Upper lobe of left lung (tissue), 6 donors: ENCODE measurements around the gene CNGB1. TPM values are rescaled to one million over a fixed set of nuclear protein-coding genes. Genes with fewer than 3 reads are reported as not detected.

Experiments
- ATAC-seq, 2 donors: fragments of 200-7000 bp; cut with Tn5 transposase; one replicate each; pipeline ENCODE4 v1.9.1; 2022; ENCODE audit warnings: mild to moderate bottlenecking in 2 of 2, moderate library complexity in 2 of 2; ENCODE audit not compliant: low FRiP score in 2 of 2
- DNase-seq, 2 donors: peaks; one replicate each; pipeline ENCODE4 v3.0.0-alpha.2; 2019 to 2020
- H3K27ac ChIP-seq, 4 donors: fragments of 200-600 bp; sonication (generic); one replicate each; pipeline ENCODE4 v1.5.1; 2016 to 2019
- H3K27me3 ChIP-seq, 4 donors: fragments of 200-600 bp; sonication (generic); one replicate each; pipeline ENCODE4 v1.5.1; 2017 to 2019
- H3K36me3 ChIP-seq, 4 donors: fragments of 200-600 bp; sonication (generic); one replicate each; pipeline ENCODE4 v1.5.1; 2016 to 2019
- H3K4me1 ChIP-seq, 4 donors: fragments of 200-600 bp; sonication (generic); one replicate each; pipeline ENCODE4 v1.5.1; 2018 to 2019
- H3K4me3 ChIP-seq, 4 donors: fragments of 200-600 bp; sonication (generic); one replicate each; pipeline ENCODE4 v1.5.1; 2017 to 2019; ENCODE audit warnings: mild to moderate bottlenecking in 2 of 4, moderate library complexity in 1 of 4
- H3K9me3 ChIP-seq, 4 donors: fragments of 200-600 bp; sonication (generic); one replicate each; pipeline ENCODE4 v1.5.1; 2018 to 2019
- EP300 ChIP-seq, 4 donors: sonication (generic); formaldehyde crosslinking; IDR thresholded peaks; one replicate each; pipeline ENCODE4 v1.5.1; 2017; ENCODE audit warnings: antibody characterized with exemption in 4 of 4, control low read depth in 2 of 4
- POLR2A ChIP-seq, 4 donors: fragments of 450-650 bp; IDR thresholded peaks; one replicate each; pipeline ENCODE4 v1.5.1; 2016 to 2017; ENCODE audit warnings: antibody characterized with exemption in 4 of 4, mild to moderate bottlenecking in 2 of 4
- POLR2AphosphoS5 ChIP-seq, 2 donors: sonication (generic); formaldehyde crosslinking; IDR thresholded peaks; one replicate each; pipeline ENCODE4 v1.5.1; 2017; ENCODE audit warnings: antibody characterized with exemption in 2 of 2
- WGBS, 2 donors: methylation state at CpG; one replicate each; pipeline ENCODE4 v1.1.5; 2017 to 2018; 5-methylcytosine and 5-hydroxymethylcytosine counted together
- total RNA-seq, 6 donors: library from RNA; depleted of rRNA in 4 of 6; stranded (reverse); fragments of >200 nt in 4 of 6; gene quantifications; one replicate each; pipeline versions ENCODE4 v1.1.0 to v1.2.1, GENCODE V29; 2016 to 2021
- TF ChIP-seq, protein P1 (sequence below), 6 experiments: fragments of 450-650 bp in 4 of 6; fragments of 200-600 bp in 2 of 6; sonication (generic) in 2 of 6; IDR thresholded peaks; one replicate each; pipeline ENCODE4 v1.5.1; 2016 to 2019; ENCODE audit warnings: antibody characterized with exemption in 6 of 6
- donor health status: DM: no; HTN: no; CAD: no; lungs with moderate emphysema.
- donor health status: DM: no; HTN: yes; CAD: no; lungs with severe emphysema.

Gene CNGB1
- total RNA-seq, 6 donors from 2014 or later: 0.06 to 0.39 TPM; not detected in 4

DNA sequence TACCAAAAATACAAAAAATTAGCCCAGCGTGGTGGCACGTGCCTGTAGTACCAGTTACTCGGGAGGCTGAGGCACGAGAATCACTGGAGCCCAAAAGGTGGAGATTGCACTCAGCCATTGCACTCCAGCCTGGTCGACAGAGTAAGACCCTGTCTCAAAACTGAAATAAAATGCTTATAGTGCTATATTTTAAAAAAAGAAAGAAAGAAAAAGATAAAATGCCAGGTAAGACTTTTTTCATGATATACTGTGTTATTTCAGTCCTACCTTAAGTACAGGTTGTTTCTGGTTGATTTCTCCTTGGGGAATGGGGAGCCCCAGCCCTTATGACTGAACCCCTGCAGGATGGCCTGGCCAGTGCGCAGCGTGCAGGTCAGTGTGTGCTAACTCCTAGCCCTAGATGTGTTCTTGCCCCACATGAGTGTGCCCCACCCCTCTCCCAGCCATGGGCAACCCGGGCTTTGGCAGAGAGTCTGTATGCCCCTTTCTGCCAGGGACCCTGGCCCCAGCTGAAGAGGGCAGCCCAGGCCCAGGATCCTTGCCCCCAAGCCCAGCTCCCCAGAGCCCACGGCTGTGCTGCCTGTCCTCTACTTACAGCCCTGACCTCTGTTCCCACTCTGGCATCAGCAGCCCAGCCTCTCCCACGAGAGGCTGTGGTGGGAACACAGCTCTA is 1.3 kb downstream of the CNGB1 start:
- Histone ChIP-seq H3K27me3 (no peaks in the 10 kb centered on the region), H3K4me3 (no peak overlapping the region), H3K9me3 (no peaks in the 10 kb centered on the region), H3K27ac (no peak overlapping the region), H3K4me1 (no peaks in the 10 kb centered on the region), H3K36me3 (no peaks in the 10 kb centered on the region)
- DNase-seq (peak in 1 of 2 donors; percentile 40), ATAC-seq (peak in 1 of 2 donors; percentile 36)
- WGBS, 2 donors: 88% methylated on average over 10 of the region's 10 CpGs
- TF ChIP-seq EP300 (IDR thresholded peaks at IDR 0.05): no peak
- TF ChIP-seq, protein P1, sequence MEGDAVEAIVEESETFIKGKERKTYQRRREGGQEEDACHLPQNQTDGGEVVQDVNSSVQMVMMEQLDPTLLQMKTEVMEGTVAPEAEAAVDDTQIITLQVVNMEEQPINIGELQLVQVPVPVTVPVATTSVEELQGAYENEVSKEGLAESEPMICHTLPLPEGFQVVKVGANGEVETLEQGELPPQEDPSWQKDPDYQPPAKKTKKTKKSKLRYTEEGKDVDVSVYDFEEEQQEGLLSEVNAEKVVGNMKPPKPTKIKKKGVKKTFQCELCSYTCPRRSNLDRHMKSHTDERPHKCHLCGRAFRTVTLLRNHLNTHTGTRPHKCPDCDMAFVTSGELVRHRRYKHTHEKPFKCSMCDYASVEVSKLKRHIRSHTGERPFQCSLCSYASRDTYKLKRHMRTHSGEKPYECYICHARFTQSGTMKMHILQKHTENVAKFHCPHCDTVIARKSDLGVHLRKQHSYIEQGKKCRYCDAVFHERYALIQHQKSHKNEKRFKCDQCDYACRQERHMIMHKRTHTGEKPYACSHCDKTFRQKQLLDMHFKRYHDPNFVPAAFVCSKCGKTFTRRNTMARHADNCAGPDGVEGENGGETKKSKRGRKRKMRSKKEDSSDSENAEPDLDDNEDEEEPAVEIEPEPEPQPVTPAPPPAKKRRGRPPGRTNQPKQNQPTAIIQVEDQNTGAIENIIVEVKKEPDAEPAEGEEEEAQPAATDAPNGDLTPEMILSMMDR (IDR thresholded peaks at IDR 0.05): no peak
- TF ChIP-seq POLR2A (IDR thresholded peaks at IDR 0.05): no peak
- no peak for TF ChIP-seq POLR2AphosphoS5 (IDR thresholded peaks at IDR 0.05)

GRCh38 chr16:57967916-57968315 is 3.0 kb downstream of the CNGB1 start:
- Histone ChIP-seq H3K4me1 (no peaks in the 10 kb centered on the region), H3K27ac (no peak overlapping the region), H3K4me3 (no peak overlapping the region), H3K27me3 (no peaks in the 10 kb centered on the region), H3K36me3 (no peaks in the 10 kb centered on the region), H3K9me3 (no peaks in the 10 kb centered on the region)
- TF ChIP-seq POLR2AphosphoS5 (IDR thresholded peaks at IDR 0.05) (no peak), POLR2A (IDR thresholded peaks at IDR 0.05) (no peak), EP300 (IDR thresholded peaks at IDR 0.05) (no peak)
- TF ChIP-seq, protein P1 (IDR thresholded peaks at IDR 0.05): no peak
- DNase-seq (no peak), ATAC-seq (no peak)

DNA sequence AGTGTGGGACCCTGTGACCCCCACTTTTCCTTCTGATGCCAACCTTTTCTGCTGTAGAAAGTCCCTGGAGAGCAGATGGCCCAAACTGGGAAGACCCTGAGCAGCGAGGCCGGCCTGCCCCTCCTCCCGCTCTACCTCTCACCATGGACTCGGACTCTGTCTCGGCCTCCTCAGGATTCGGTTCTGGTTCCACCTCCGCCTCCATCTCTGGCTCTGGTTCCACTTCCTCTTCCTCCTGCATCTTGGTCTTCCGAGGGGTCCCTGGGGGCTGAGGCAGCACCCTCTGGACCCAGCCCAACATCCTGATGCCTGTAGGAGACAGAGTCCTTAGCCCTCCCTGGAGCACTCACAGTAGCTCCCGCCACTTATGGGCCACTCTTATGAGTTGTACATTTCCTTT is 3.9 kb downstream of the CNGB1 start:
- ATAC-seq (no peak), DNase-seq (no peak)
- H3K4me3 ChIP-seq: no peak overlapping the region
- H3K9me3 ChIP-seq: no peaks in the 10 kb centered on the region
- no peaks in the 10 kb centered on the region for H3K27me3 ChIP-seq
- TF ChIP-seq POLR2AphosphoS5 (IDR thresholded peaks at IDR 0.05): no peak
- no peak for TF ChIP-seq EP300 (IDR thresholded peaks at IDR 0.05)
- no peak for TF ChIP-seq POLR2A (IDR thresholded peaks at IDR 0.05)
- TF ChIP-seq, protein P1 (IDR thresholded peaks at IDR 0.05): no peak
- no peaks in the 10 kb centered on the region for H3K36me3 ChIP-seq
- 85 to 92% methylated on average over 9 of the region's 9 CpGs for WGBS, 2 donors
- no peaks in the 10 kb centered on the region for H3K4me1 ChIP-seq
- H3K27ac ChIP-seq: no peak overlapping the region

GRCh38 chr16:57966204-57966771 is 4.6 kb downstream of the CNGB1 start:
- Histone ChIP-seq H3K27me3 (no peaks in the 10 kb centered on the region), H3K27ac (no peak overlapping the region), H3K9me3 (no peaks in the 10 kb centered on the region), H3K4me1 (no peaks in the 10 kb centered on the region), H3K4me3 (no peak overlapping the region), H3K36me3 (no peaks in the 10 kb centered on the region)
- no peak for DNase-seq
- ATAC-seq: no peak
- TF ChIP-seq POLR2AphosphoS5 (IDR thresholded peaks at IDR 0.05) (no peak), POLR2A (IDR thresholded peaks at IDR 0.05) (no peak), EP300 (IDR thresholded peaks at IDR 0.05) (no peak)
- TF ChIP-seq, protein P1 (IDR thresholded peaks at IDR 0.05): no peak
- WGBS, 2 donors: 46 to 55% methylated on average over 4 of the region's 4 CpGs
